ENCODE data around the gene MCF2L. TPM values are rescaled to one million over a fixed set of nuclear protein-coding genes. Genes with fewer than 3 reads are reported as not detected.

Gene MCF2L
- total RNA-seq, 1 experiment from 2014 or later = 5.9 TPM

- ATAC-seq (no peak), DNase-seq (no peak)
- Histone ChIP-seq H3F3A (ENCODE audit: low read length, unreplicated experiment) (no peaks in the 10 kb centered on the region), H3K4me1 (ENCODE audit: insufficient read depth, low read length) (no peaks in the 10 kb centered on the region), H3K27ac (ENCODE audit: low read length) (no peak overlapping the region), H2AFZ (ENCODE audit: low read length) (no peak overlapping the region), H4K20me1 (ENCODE audit: low read length) (no peaks in the 10 kb centered on the region), H3K36me3 (ENCODE audit: low read depth, low read length) (no peaks in the 10 kb centered on the region), H3K9me3 (ENCODE audit: low read length) (no peaks in the 10 kb centered on the region), H3K9ac (ENCODE audit: low read length) (no peak overlapping the region), H3K79me2 (ENCODE audit: low read length) (no peaks in the 10 kb centered on the region), H3K4me2 (ENCODE audit: low read length) (no peak overlapping the region), H3K9me2 (replicated peaks; ENCODE audit: low read length) (no peaks in the 10 kb centered on the region), H3K27me3 (ENCODE audit: low read length) (no peaks in the 10 kb centered on the region), H3K4me3 (ENCODE audit: low read length) (no peak overlapping the region)
- ChIA-PET POLR2A (ENCODE audit: unreplicated experiment) (no interaction called here), CTCF (no interaction called here)
- intact Hi-C loops (cut with micrococcal nuclease) = no loop called here
- no TSS peak for BruUV-seq (replicated peaks)
- TF ChIP-seq EZH2phosphoT487 (IDR thresholded peaks at IDR 0.05; ENCODE audit: borderline replicate concordance, low read length) (no peak), EZH2 (IDR thresholded peaks at IDR 0.05; ENCODE audit: low read length, unreplicated experiment) (no peak), CTCF (conservative IDR thresholded peaks at IDR 0.05; ENCODE audit: low read depth, low read length) (no peak)
Measured at GRCh38 chr13:113027095-113027494, 58.1 kb downstream of the MCF2L start.

- ATAC-seq = no peak
- Histone ChIP-seq H3F3A (ENCODE audit: low read length, unreplicated experiment) (no peaks in the 10 kb centered on the region), H3K27me3 (ENCODE audit: low read length) (no peaks in the 10 kb centered on the region), H3K9me3 (ENCODE audit: low read length) (no peaks in the 10 kb centered on the region), H3K36me3 (ENCODE audit: low read depth, low read length) (no peaks in the 10 kb centered on the region), H3K9me2 (replicated peaks; ENCODE audit: low read length) (no peaks in the 10 kb centered on the region), H3K4me3 (ENCODE audit: low read length) (no peak overlapping the region), H3K79me2 (ENCODE audit: low read length) (no peaks in the 10 kb centered on the region), H3K9ac (ENCODE audit: low read length) (no peak overlapping the region), H3K4me2 (ENCODE audit: low read length) (no peak overlapping the region), H3K4me1 (ENCODE audit: insufficient read depth, low read length) (no peaks in the 10 kb centered on the region), H3K27ac (ENCODE audit: low read length) (no peak overlapping the region), H2AFZ (ENCODE audit: low read length) (no peak overlapping the region), H4K20me1 (ENCODE audit: low read length) (no peaks in the 10 kb centered on the region)
- TF ChIP-seq CTCF (conservative IDR thresholded peaks at IDR 0.05; ENCODE audit: low read depth, low read length) (no peak), EZH2 (IDR thresholded peaks at IDR 0.05; ENCODE audit: low read length, unreplicated experiment) (no peak), EZH2phosphoT487 (IDR thresholded peaks at IDR 0.05; ENCODE audit: borderline replicate concordance, low read length) (no peak)
- BruUV-seq (replicated peaks) = no TSS peak
- ChIA-PET CTCF (no interaction called here), POLR2A (ENCODE audit: unreplicated experiment) (no interaction called here)
- DNase-seq = no peak
- intact Hi-C loops (cut with micrococcal nuclease) = no loop called here
Measured at GRCh38 chr13:113027566-113027965, 58.6 kb downstream of the MCF2L start.

GRCh38 chr13:113028336-113029060 lies 59.5 kb downstream of the MCF2L start:
- H4K20me1 ChIP-seq (ENCODE audit: low read length) = no peaks in the 10 kb centered on the region
- DNase-seq = no peak
- no peaks in the 10 kb centered on the region for H3K36me3 ChIP-seq (ENCODE audit: low read depth, low read length)
- H2AFZ ChIP-seq (ENCODE audit: low read length) = no peak overlapping the region
- ATAC-seq = no peak
- H3K4me3 ChIP-seq (ENCODE audit: low read length) = no peak overlapping the region
- intact Hi-C loops (cut with micrococcal nuclease) = loop anchor here (1.0 kb wide), 1 partner anchor 86 kb away; no protein-coding TSS in a partner anchor
- H3K9ac ChIP-seq (ENCODE audit: low read length) = no peak overlapping the region
- H3K9me3 ChIP-seq (ENCODE audit: low read length) = no peaks in the 10 kb centered on the region
- POLR2A ChIA-PET (ENCODE audit: unreplicated experiment) = no interaction called here
- no peak overlapping the region for H3K4me2 ChIP-seq (ENCODE audit: low read length)
- TF ChIP-seq EZH2phosphoT487 (IDR thresholded peaks at IDR 0.05; ENCODE audit: borderline replicate concordance, low read length) (no peak), CTCF (conservative IDR thresholded peaks at IDR 0.05; ENCODE audit: low read depth, low read length) (no peak), EZH2 (IDR thresholded peaks at IDR 0.05; ENCODE audit: low read length, unreplicated experiment) (no peak)
- H3K9me2 ChIP-seq (replicated peaks; ENCODE audit: low read length) = no peaks in the 10 kb centered on the region
- no peak overlapping the region for H3K27ac ChIP-seq (ENCODE audit: low read length)
- CTCF ChIA-PET = interaction anchor here (0.7 kb wide), 1 partner anchor 10 kb away, joined by 3 read pairs; no protein-coding TSS in a partner anchor
- no peaks in the 10 kb centered on the region for H3F3A ChIP-seq (ENCODE audit: low read length, unreplicated experiment)
- no TSS peak for BruUV-seq (replicated peaks)
- no peaks in the 10 kb centered on the region for H3K79me2 ChIP-seq (ENCODE audit: low read length)
- H3K4me1 ChIP-seq (ENCODE audit: insufficient read depth, low read length) = no peaks in the 10 kb centered on the region
- H3K27me3 ChIP-seq (ENCODE audit: low read length) = no peaks in the 10 kb centered on the region
